AG04449 (cell line): ENCODE data around the gene FUS.
"Not testable (repeated sequence)": the region's sequence is repeated elsewhere in the genome, so short reads cannot be mapped to it uniquely, and the experiment has no call there.

Source experiments
- CTCF ChIA-PET: fragments of 350-600 bp; formaldehyde crosslinking; extraction: SDS; loops from one replicate; lab custom pipeline; 2021; ENCODE audit warnings: antibody characterized with exemption; lab: Yijun Ruan, JAX
- POLR2A ChIA-PET: fragments of 400-600, 350-600 bp; formaldehyde crosslinking; extraction: SDS; loops from one replicate; lab custom pipeline; 2020; ENCODE audit warnings: antibody characterized with exemption, inconsistent platforms; lab: Yijun Ruan, JAX
- DNase-seq: peaks from one replicate; pipeline ENCODE4 v3.0.0-alpha.2; 2010; ENCODE audit warnings: low read depth, low spot score
- H3K4me3 ChIP-seq: 2 replicates; pipeline ENCODE4 v1.5.1; 2011; ENCODE audit warnings: low read depth, mild to moderate bottlenecking, control low read depth, low read length
- CTCF ChIP-seq: IDR thresholded peaks from one replicate; pipeline ENCODE4 v1.5.1; 2011; ENCODE audit warnings: mild to moderate bottlenecking, moderate library complexity, low read length, control low read depth, inconsistent platforms; ENCODE audit not compliant: insufficient read depth; ENCODE audit errors: missing control alignments

The FUS gene

GRCh38 chr16:31168848-31169247 is 11.1 kb upstream of the FUS start:
- no peak for DNase-seq
- CTCF ChIA-PET = interaction anchor here (1.8 to 3.1 kb wide), 2 partner anchors 11 to 26 kb away, joined by 7 to 19 read pairs; no protein-coding TSS in a partner anchor

GRCh38 chr16:31170048-31170447 is 9.9 kb upstream of the FUS start:
- DNase-seq, H3K4me3 ChIP-seq, POLR2A ChIA-PET, CTCF ChIA-PET: not testable (repeated sequence)

More at GRCh38 chr16:31168848-31169247, 11.1 kb upstream of the FUS start:
- TF ChIP-seq CTCF = no peak
- H3K4me3 ChIP-seq = no peak overlapping the region
- POLR2A ChIA-PET = no interaction called here

- no peak overlapping the region for H3K4me3 ChIP-seq
- TF ChIP-seq CTCF = no peak
- ChIA-PET CTCF (interaction anchor here (0.7 to 8.9 kb wide), 3 partner anchors 18 to 235 kb away, joined by 3 to 35 read pairs (median 22); no protein-coding TSS in a partner anchor), POLR2A (interaction anchor here (0.7 kb wide), 1 partner anchor 75 kb away, joined by 4 read pairs; no protein-coding TSS in a partner anchor)
- DNase-seq = no peak
Measured at GRCh38 chr16:31177136-31177535, 2.8 kb upstream of the FUS start.

- peak overlapping the region; percentile 95 for H3K4me3 ChIP-seq
- ChIA-PET CTCF (interaction anchor here (0.8 to 8.9 kb wide), 3 partner anchors 20 to 225 kb away, joined by 3 to 35 read pairs (median 5); no protein-coding TSS in a partner anchor), POLR2A (interaction anchor here (0.6 to 2.6 kb wide), 36 partner anchors 8 to 694 kb away, joined by 3 to 31 read pairs (median 6); partner anchors contain the start of genes ARMC5, HSD3B7, KAT8 and PYCARD)
- DNase-seq = no peak
- no peak for TF ChIP-seq CTCF
Measured at GRCh38 chr16:31179219-31179746, 656 bp upstream of the FUS start.

- peak overlapping the region; percentile 95 for H3K4me3 ChIP-seq
- DNase-seq = no peak
- POLR2A ChIA-PET = interaction anchor here (0.5 to 2.6 kb wide), 25 partner anchors 8 to 532 kb away, joined by 3 to 31 read pairs (median 6); partner anchors contain the start of genes ARMC5, HSD3B7, KAT8 and PYCARD
- no peak for TF ChIP-seq CTCF
- CTCF ChIA-PET = interaction anchor here (1.3 to 2.6 kb wide), 2 partner anchors 39 kb away, joined by 3 to 9 read pairs; no protein-coding TSS in a partner anchor
Measured at GRCh38 chr16:31181102-31181830, 1.3 kb downstream of the FUS start.

- ChIA-PET CTCF (interaction anchor here (0.9 to 2.6 kb wide), 3 partner anchors 40 to 261 kb away, joined by 4 to 9 read pairs (median 5); no protein-coding TSS in a partner anchor), POLR2A (interaction anchor here (0.6 to 2.3 kb wide), 4 partner anchors 20 to 255 kb away, joined by 3 to 7 read pairs (median 3); partner anchors contain the start of gene PYCARD)
- H3K4me3 ChIP-seq = peak overlapping the region; percentile 95
- DNase-seq = no peak
- no peak for TF ChIP-seq CTCF
Measured at GRCh38 chr16:31182391-31182790, 2.5 kb downstream of the FUS start.
